Measurements from ENCODE around the gene LRP5. TPM values are rescaled to one million over a fixed set of nuclear protein-coding genes. Genes with fewer than 3 reads are reported as not detected.

LRP5 gene
- total RNA-seq, 2 experiments from 2014 or later = 2.0 to 2.9 TPM

DNA sequence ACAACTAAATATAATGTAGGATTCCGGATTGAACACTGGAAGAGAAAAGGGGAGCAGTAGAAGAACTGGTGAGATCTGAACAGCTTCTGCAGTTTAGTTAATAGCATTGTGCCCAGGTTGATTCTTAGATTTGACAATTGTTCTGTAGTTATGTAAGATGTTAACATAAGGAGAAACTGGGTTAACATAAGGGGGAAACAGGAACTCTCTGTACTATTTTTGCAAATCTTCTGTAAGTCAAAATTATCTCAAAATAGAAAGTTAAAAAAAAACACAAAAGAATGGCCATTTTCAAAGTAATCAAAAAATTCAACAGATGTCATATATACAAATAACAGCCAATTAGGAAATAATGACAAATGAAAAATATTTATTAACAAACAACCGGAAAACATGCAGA is 18.7 kb upstream of the LRP5 start:
- ChIA-PET POLR2A (no interaction called here), CTCF (no interaction called here)
- DNase-seq = no peak
- Mint-ChIP-seq H3K4me1 (ENCODE audit: low read depth) (no peaks in the 10 kb centered on the region), H3K27me3 (no peaks in the 10 kb centered on the region), H3K9me3 (no peaks in the 10 kb centered on the region), H3K27ac (no peak overlapping the region), H3K4me3 (no peak overlapping the region), H3K36me3 (ENCODE audit: low read depth) (no peaks in the 10 kb centered on the region)
- Histone ChIP-seq H3K4me3 (ENCODE audit: low read length) (no peak overlapping the region), H3K27me3 (ENCODE audit: control insufficient read depth in 1 of 2, insufficient read depth in 2 of 2, low read length in 2 of 2) (no peaks in the 10 kb centered on the region), H3K27ac (ENCODE audit: low read depth in 1 of 2, low read length in 2 of 2) (no peak overlapping the region), H3K36me3 (ENCODE audit: insufficient read depth, low read length) (no peaks in the 10 kb centered on the region), H3K4me1 (ENCODE audit: insufficient read depth, low read length) (peaks cover 8% of the 10 kb centered on the region), H3K9me3 (ENCODE audit: control insufficient read depth in 1 of 2, insufficient read depth in 1 of 2, low read length in 2 of 2) (no peaks in the 10 kb centered on the region)
- ATAC-seq (ENCODE audit: poor library complexity) = no peak
- TF ChIP-seq, protein P1, sequence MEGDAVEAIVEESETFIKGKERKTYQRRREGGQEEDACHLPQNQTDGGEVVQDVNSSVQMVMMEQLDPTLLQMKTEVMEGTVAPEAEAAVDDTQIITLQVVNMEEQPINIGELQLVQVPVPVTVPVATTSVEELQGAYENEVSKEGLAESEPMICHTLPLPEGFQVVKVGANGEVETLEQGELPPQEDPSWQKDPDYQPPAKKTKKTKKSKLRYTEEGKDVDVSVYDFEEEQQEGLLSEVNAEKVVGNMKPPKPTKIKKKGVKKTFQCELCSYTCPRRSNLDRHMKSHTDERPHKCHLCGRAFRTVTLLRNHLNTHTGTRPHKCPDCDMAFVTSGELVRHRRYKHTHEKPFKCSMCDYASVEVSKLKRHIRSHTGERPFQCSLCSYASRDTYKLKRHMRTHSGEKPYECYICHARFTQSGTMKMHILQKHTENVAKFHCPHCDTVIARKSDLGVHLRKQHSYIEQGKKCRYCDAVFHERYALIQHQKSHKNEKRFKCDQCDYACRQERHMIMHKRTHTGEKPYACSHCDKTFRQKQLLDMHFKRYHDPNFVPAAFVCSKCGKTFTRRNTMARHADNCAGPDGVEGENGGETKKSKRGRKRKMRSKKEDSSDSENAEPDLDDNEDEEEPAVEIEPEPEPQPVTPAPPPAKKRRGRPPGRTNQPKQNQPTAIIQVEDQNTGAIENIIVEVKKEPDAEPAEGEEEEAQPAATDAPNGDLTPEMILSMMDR (IDR thresholded peaks at IDR 0.05) = no peak
- intact Hi-C loops (cut with DNase I, micrococcal nuclease) = loop anchor here in 1 of 2 experiments (2.0 kb wide), 1 partner anchor 19 kb away; no protein-coding TSS in a partner anchor

DNA sequence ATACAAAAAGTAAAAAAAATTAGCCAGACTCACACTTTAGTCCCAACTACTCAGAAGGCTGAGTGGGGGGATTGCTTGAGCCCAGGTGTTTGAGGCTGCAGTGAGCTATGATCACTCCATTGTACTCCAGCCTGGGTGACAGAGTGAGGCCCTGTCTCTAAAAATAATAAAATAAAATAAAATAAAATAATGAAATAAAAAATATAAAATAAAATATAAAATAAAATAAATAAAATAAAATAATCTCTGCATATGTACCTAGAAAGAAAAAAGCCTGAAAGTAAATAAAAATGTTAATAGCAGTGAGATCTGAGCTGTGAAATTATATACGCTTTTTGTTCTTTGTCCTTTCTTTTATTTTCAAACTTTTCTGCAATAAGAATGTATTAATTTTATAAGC is 17.1 kb upstream of the LRP5 start:
- no peaks in the 10 kb centered on the region for H3K9me3 ChIP-seq (ENCODE audit: control insufficient read depth in 1 of 2, insufficient read depth in 1 of 2, low read length in 2 of 2)
- TF ChIP-seq, protein P1 (IDR thresholded peaks at IDR 0.05) = no peak
- no peaks in the 10 kb centered on the region for H3K27me3 Mint-ChIP-seq
- ChIA-PET POLR2A (interaction anchor here (2.7 kb wide), 1 partner anchor 23 kb away, joined by 8 read pairs; the partner anchor contains the start of gene C11orf24), CTCF (interaction anchor here (1.0 to 4.5 kb wide), 2 partner anchors 37 to 411 kb away, joined by 3 to 43 read pairs; no protein-coding TSS in a partner anchor)
- H3K4me1 Mint-ChIP-seq (ENCODE audit: low read depth) = no peaks in the 10 kb centered on the region
- H3K4me1 ChIP-seq (ENCODE audit: insufficient read depth, low read length) = peaks cover 8% of the 10 kb centered on the region
- no peak overlapping the region for H3K4me3 ChIP-seq (ENCODE audit: low read length)
- H3K27me3 ChIP-seq (ENCODE audit: control insufficient read depth in 1 of 2, insufficient read depth in 2 of 2, low read length in 2 of 2) = no peaks in the 10 kb centered on the region
- H3K4me3 Mint-ChIP-seq = no peak overlapping the region
- no peaks in the 10 kb centered on the region for H3K9me3 Mint-ChIP-seq
- intact Hi-C loops (cut with DNase I, micrococcal nuclease) = loop anchor here in 1 of 2 experiments (2.0 to 5.0 kb wide), 2 partner anchors 20 to 87 kb away; no protein-coding TSS in a partner anchor
- no peaks in the 10 kb centered on the region for H3K36me3 Mint-ChIP-seq (ENCODE audit: low read depth)
- DNase-seq = no peak
- no peak overlapping the region for H3K27ac Mint-ChIP-seq
- no peaks in the 10 kb centered on the region for H3K36me3 ChIP-seq (ENCODE audit: insufficient read depth, low read length)
- ATAC-seq (ENCODE audit: poor library complexity) = no peak
- H3K27ac ChIP-seq (ENCODE audit: low read depth in 1 of 2, low read length in 2 of 2) = no peak overlapping the region

DNA sequence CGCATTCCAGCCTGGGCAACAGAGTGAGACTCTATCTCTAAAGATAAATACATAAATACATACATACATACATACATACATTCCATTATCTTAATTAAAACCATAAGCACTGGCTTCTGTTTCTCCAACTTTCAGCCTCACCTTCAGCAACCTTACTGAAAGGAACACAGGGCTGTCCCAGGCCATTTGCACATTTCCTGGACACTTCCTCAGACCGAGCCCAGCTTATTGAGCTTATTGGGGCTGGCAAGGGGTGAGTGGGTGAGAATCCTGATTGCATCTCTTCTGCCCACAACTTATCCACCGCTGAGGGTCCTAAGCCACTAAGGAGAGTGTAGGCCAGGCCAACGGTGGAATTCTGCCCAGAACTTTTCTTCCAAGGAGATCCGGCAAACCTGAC is 16.5 kb upstream of the LRP5 start:
- CTCF ChIA-PET = interaction anchor here (0.9 to 4.5 kb wide), 5 partner anchors 24 to 410 kb away, joined by 3 to 43 read pairs (median 6); partner anchors contain the start of gene C11orf24
- H3K4me3 ChIP-seq (ENCODE audit: low read length) = no peak overlapping the region
- intact Hi-C loops (cut with DNase I, micrococcal nuclease) = loop anchor here in 1 of 2 experiments (2.0 to 5.0 kb wide), 3 partner anchors 21 to 87 kb away; no protein-coding TSS in a partner anchor
- Mint-ChIP-seq H3K9me3 (no peaks in the 10 kb centered on the region), H3K36me3 (ENCODE audit: low read depth) (no peaks in the 10 kb centered on the region), H3K27me3 (no peaks in the 10 kb centered on the region), H3K4me3 (no peak overlapping the region), H3K4me1 (ENCODE audit: low read depth) (no peaks in the 10 kb centered on the region), H3K27ac (no peak overlapping the region)
- POLR2A ChIA-PET = interaction anchor here (2.7 kb wide), 1 partner anchor 24 kb away, joined by 8 read pairs; the partner anchor contains the start of gene C11orf24
- no peaks in the 10 kb centered on the region for H3K9me3 ChIP-seq (ENCODE audit: control insufficient read depth in 1 of 2, insufficient read depth in 1 of 2, low read length in 2 of 2)
- H3K36me3 ChIP-seq (ENCODE audit: insufficient read depth, low read length) = no peaks in the 10 kb centered on the region
- no peaks in the 10 kb centered on the region for H3K27me3 ChIP-seq (ENCODE audit: control insufficient read depth in 1 of 2, insufficient read depth in 2 of 2, low read length in 2 of 2)
- ATAC-seq (ENCODE audit: poor library complexity) = no peak
- TF ChIP-seq, protein P1 (IDR thresholded peaks at IDR 0.05) = no peak
- peaks cover 8% of the 10 kb centered on the region for H3K4me1 ChIP-seq (ENCODE audit: insufficient read depth, low read length)
- DNase-seq = no peak
- H3K27ac ChIP-seq (ENCODE audit: low read depth in 1 of 2, low read length in 2 of 2) = no peak overlapping the region
